ENCODE results near the gene SAPCD1. TPM values are rescaled to one million over a fixed set of nuclear protein-coding genes. Genes with fewer than 3 reads are reported as not detected.

The SAPCD1 gene
- total and polyA plus RNA-seq, 10 of the 15 experiments (the other 5 are each of a cell fraction or from before 2014, with no cell fraction given): 1.6 to 13.0 (median 5.4) TPM

- no peak overlapping the region for H3K4me2 ChIP-seq (ENCODE audit: control insufficient read depth, insufficient read depth)
- no peak for TF ChIP-seq SIN3A (IDR thresholded peaks at IDR 0.05; ENCODE audit: low read depth, low read length)
- TF ChIP-seq EP300 (IDR thresholded peaks at IDR 0.05; ENCODE audit: borderline replicate concordance in 1 of 2, control insufficient read depth in 1 of 2, low read depth in 2 of 2, low read length in 2 of 2): no peak
- TF ChIP-seq SP1 (IDR thresholded peaks at IDR 0.05; ENCODE audit: low read depth, low read length): no peak
- no peak for TF ChIP-seq MTA3 (IDR thresholded peaks at IDR 0.05; ENCODE audit: borderline replicate concordance, low read length)
- no peak for TF ChIP-seq TARDBP (IDR thresholded peaks at IDR 0.05; ENCODE audit: borderline replicate concordance)
- TF ChIP-seq CHD2 (IDR thresholded peaks at IDR 0.05; ENCODE audit: borderline replicate concordance, low read depth, low read length): no peak
- TF ChIP-seq SIX5 (IDR thresholded peaks at IDR 0.05; ENCODE audit: low read depth, low read length, severe bottlenecking): no peak
- TF ChIP-seq MEF2A (IDR thresholded peaks at IDR 0.05; ENCODE audit: insufficient read depth, low read depth, low read length): no peak
- TF ChIP-seq NBN (IDR thresholded peaks at IDR 0.05): no peak
- no peak for TF ChIP-seq PBX3 (IDR thresholded peaks at IDR 0.05; ENCODE audit: insufficient replicate concordance, low read depth, low read length)
- TF ChIP-seq NRF1 (conservative IDR thresholded peaks at IDR 0.05; ENCODE audit: low read depth, low read length): no peak
- TF ChIP-seq, protein P1, sequence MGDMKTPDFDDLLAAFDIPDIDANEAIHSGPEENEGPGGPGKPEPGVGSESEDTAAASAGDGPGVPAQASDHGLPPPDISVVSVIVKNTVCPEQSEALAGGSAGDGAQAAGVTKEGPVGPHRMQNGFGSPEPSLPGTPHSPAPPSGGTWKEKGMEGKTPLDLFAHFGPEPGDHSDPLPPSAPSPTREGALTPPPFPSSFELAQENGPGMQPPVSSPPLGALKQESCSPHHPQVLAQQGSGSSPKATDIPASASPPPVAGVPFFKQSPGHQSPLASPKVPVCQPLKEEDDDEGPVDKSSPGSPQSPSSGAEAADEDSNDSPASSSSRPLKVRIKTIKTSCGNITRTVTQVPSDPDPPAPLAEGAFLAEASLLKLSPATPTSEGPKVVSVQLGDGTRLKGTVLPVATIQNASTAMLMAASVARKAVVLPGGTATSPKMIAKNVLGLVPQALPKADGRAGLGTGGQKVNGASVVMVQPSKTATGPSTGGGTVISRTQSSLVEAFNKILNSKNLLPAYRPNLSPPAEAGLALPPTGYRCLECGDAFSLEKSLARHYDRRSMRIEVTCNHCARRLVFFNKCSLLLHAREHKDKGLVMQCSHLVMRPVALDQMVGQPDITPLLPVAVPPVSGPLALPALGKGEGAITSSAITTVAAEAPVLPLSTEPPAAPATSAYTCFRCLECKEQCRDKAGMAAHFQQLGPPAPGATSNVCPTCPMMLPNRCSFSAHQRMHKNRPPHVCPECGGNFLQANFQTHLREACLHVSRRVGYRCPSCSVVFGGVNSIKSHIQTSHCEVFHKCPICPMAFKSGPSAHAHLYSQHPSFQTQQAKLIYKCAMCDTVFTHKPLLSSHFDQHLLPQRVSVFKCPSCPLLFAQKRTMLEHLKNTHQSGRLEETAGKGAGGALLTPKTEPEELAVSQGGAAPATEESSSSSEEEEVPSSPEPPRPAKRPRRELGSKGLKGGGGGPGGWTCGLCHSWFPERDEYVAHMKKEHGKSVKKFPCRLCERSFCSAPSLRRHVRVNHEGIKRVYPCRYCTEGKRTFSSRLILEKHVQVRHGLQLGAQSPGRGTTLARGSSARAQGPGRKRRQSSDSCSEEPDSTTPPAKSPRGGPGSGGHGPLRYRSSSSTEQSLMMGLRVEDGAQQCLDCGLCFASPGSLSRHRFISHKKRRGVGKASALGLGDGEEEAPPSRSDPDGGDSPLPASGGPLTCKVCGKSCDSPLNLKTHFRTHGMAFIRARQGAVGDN (IDR thresholded peaks at IDR 0.05): no peak
- no peak for TF ChIP-seq FOXM1 (IDR thresholded peaks at IDR 0.05; ENCODE audit: low read depth, low read length)
- H3K27ac ChIP-seq (ENCODE audit: control insufficient read depth, insufficient read depth): no peak overlapping the region
- CTCF ChIA-PET: interaction anchor here (1.0 to 9.2 kb wide), 3 partner anchors 16 to 55 kb away, joined by 4 to 208 read pairs (median 9); partner anchors contain the start of genes CLIC1, DDAH2 and MSH5
- no TSS peak for BruUV-seq (replicated peaks)
- intact Hi-C loops (cut with micrococcal nuclease; ENCODE audit: unreplicated experiment) (loop anchor here (10.0 kb wide), 1 partner anchor 50 kb away; the partner anchor contains the start of gene HSPA1B), in situ Hi-C loops (cut with MboI) (no loop called here)
- SMC1A ChIA-PET (ENCODE audit: uncharacterized antibody, unreplicated experiment): interaction anchor here (0.8 to 2.0 kb wide), 5 partner anchors 31 to 48 kb away, joined by 3 to 6 read pairs (median 5); partner anchors contain the start of gene LSM2
- no peak overlapping the region for H2AFZ ChIP-seq (ENCODE audit: control insufficient read depth, low read depth, low read length)
- FAIRE-seq (no peak), ATAC-seq (no peak), DNase-seq (ENCODE audit: low read depth, low spot score) (no peak)
- RAD21 ChIA-PET (ENCODE audit: unreplicated experiment): interaction anchor here (1.3 to 1.7 kb wide), 2 partner anchors 40 to 55 kb away, joined by 4 to 5 read pairs; partner anchors contain the start of gene CLIC1
- H3K36me3 ChIP-seq (ENCODE audit: control insufficient read depth in 2 of 2, insufficient read depth in 2 of 2, low read length in 1 of 2): peaks cover 0 to 17% of the 10 kb centered on the region in 2 experiments; a peak in 2 of 4 replicates
- 94% methylated on average over 3 of the region's 4 CpGs for WGBS (ENCODE audit: insufficient coverage, insufficient replicate concordance, low lambda C conversion rate, missing lambda C conversion rate)
- POLR2A ChIA-PET: interaction anchor here (0.6 to 1.4 kb wide), 2 partner anchors 43 to 56 kb away, joined by 3 to 6 read pairs; no protein-coding TSS in a partner anchor
- no peaks in the 10 kb centered on the region for H4K20me1 ChIP-seq (ENCODE audit: control insufficient read depth, insufficient read depth)
- H3K4me1 ChIP-seq (ENCODE audit: control insufficient read depth, insufficient read depth, low read length): peaks cover 18% of the 10 kb centered on the region
- H3K4me3 ChIP-seq: no peak overlapping the region
- H3K9me3 ChIP-seq (replicated peaks; ENCODE audit: control insufficient read depth, insufficient read depth, low read length): no peaks in the 10 kb centered on the region
- H3K27me3 ChIP-seq (replicated peaks in 1 of 2; ENCODE audit: control insufficient read depth in 2 of 2, insufficient read depth in 2 of 2, low read length in 1 of 2): no peaks in the 10 kb centered on the region
- H3K79me2 ChIP-seq (ENCODE audit: control insufficient read depth, insufficient read depth, low read length): no peaks in the 10 kb centered on the region
- no peak overlapping the region for H3K9ac ChIP-seq (ENCODE audit: control insufficient read depth, insufficient read depth, low read length)
These were observed 12.7 kb downstream of the SAPCD1 start for GRCh38 chr6:31775184-31775583.

Data from GM12878 (cell line).